Osteocyte (in vitro differentiated cells): ENCODE results near the gene MCL1. TPM values are rescaled to one million over a fixed set of nuclear protein-coding genes. Genes with fewer than 3 reads are reported as not detected.
"Not testable (repeated sequence)": the region's sequence is repeated elsewhere in the genome, so short reads cannot be mapped to it uniquely, and the experiment has no call there.

Source experiments
- DNase-seq: peaks from one replicate; pipeline ENCODE4 v3.0.0; 2021; ENCODE audit warnings: mixed read lengths; ENCODE audit not compliant: unreplicated experiment; ENCODE audit errors: extremely low spot score
- H3K27ac Mint-ChIP-seq: one replicate; pipeline ENCODE4 v1.8.0; 2021; ENCODE audit warnings: mild to moderate bottlenecking, mixed read lengths; ENCODE audit not compliant: unreplicated experiment
- H3K27me3 Mint-ChIP-seq: one replicate; pipeline ENCODE4 v1.8.0; 2021; ENCODE audit warnings: mixed read lengths; ENCODE audit not compliant: unreplicated experiment
- H3K36me3 Mint-ChIP-seq: one replicate; pipeline ENCODE4 v1.8.0; 2021; ENCODE audit warnings: mixed read lengths; ENCODE audit not compliant: unreplicated experiment
- H3K4me1 Mint-ChIP-seq: one replicate; pipeline ENCODE4 v1.8.0; 2021; ENCODE audit warnings: mixed read lengths; ENCODE audit not compliant: unreplicated experiment
- H3K4me3 Mint-ChIP-seq: one replicate; pipeline ENCODE4 v1.8.0; 2021; ENCODE audit warnings: mild to moderate bottlenecking, moderate library complexity, mixed read lengths; ENCODE audit not compliant: unreplicated experiment
- H3K9me3 Mint-ChIP-seq: one replicate; pipeline ENCODE4 v1.8.0; 2021; ENCODE audit warnings: mixed read lengths; ENCODE audit not compliant: unreplicated experiment
- CTCF ChIP-seq: fragments of 200-600 bp; sonication (generic); IDR thresholded peaks from 2 replicates; pipeline ENCODE4 v1.5.0; 2021; ENCODE audit warnings: antibody characterized with exemption, mild to moderate bottlenecking, moderate library complexity
- total RNA-seq: library from RNA; stranded (reverse); gene quantifications from 2 replicates; pipeline ENCODE4 v1.2.1, GENCODE V29; 2021

MCL1 gene
- total RNA-seq, 1 donor from 2014 or later, result 296 TPM

- TF ChIP-seq CTCF, result no peak
- no peak for DNase-seq
- Mint-ChIP-seq H3K36me3 (peaks cover 65% of the 10 kb centered on the region), H3K4me1 (peaks cover 54% of the 10 kb centered on the region), H3K9me3 (no peaks in the 10 kb centered on the region), H3K4me3 (peak overlapping the region; percentile 91), H3K27ac (peak overlapping the region; percentile 80), H3K27me3 (no peaks in the 10 kb centered on the region)
Observed at GRCh38 chr1:150576367-150576711, 3.1 kb downstream of the MCL1 start.

- no peaks in the 10 kb centered on the region for H3K9me3 Mint-ChIP-seq
- H3K4me1 Mint-ChIP-seq, result peaks cover 59% of the 10 kb centered on the region
- H3K36me3 Mint-ChIP-seq, result peaks cover 70% of the 10 kb centered on the region
- no peaks in the 10 kb centered on the region for H3K27me3 Mint-ChIP-seq
- H3K27ac Mint-ChIP-seq, result peak overlapping the region; percentile 80
- H3K4me3 Mint-ChIP-seq, result peak overlapping the region; percentile 91
- TF ChIP-seq CTCF, result no peak
- DNase-seq, result no peak
Observed at GRCh38 chr1:150575518-150576366, 3.7 kb downstream of the MCL1 start.

GRCh38 chr1:150575072-150575489 is 4.3 kb downstream of the MCL1 start:
- peak overlapping the region; percentile 80 for H3K27ac Mint-ChIP-seq
- H3K9me3 Mint-ChIP-seq, result no peaks in the 10 kb centered on the region
- no peak for DNase-seq
- H3K36me3 Mint-ChIP-seq, result peaks cover 76% of the 10 kb centered on the region
- H3K4me1 Mint-ChIP-seq, result peaks cover 59% of the 10 kb centered on the region
- peak overlapping the region; percentile 91 for H3K4me3 Mint-ChIP-seq
- no peak for TF ChIP-seq CTCF
- no peaks in the 10 kb centered on the region for H3K27me3 Mint-ChIP-seq

- Mint-ChIP-seq H3K36me3 (peaks cover 80% of the 10 kb centered on the region), H3K9me3 (no peaks in the 10 kb centered on the region), H3K4me1 (peaks cover 61% of the 10 kb centered on the region)
Observed at GRCh38 chr1:150574260-150575071, 4.9 kb downstream of the MCL1 start.

GRCh38 chr1:150573648-150574071 is 5.8 kb downstream of the MCL1 start:
- H3K27ac Mint-ChIP-seq, result peak overlapping the region; percentile 97
- not testable (repeated sequence) for H3K9me3 Mint-ChIP-seq, H3K27me3 Mint-ChIP-seq, DNase-seq
- H3K4me3 Mint-ChIP-seq, result peak overlapping the region; percentile 29
- peaks cover 69% of the 10 kb centered on the region for H3K4me1 Mint-ChIP-seq
- peaks cover 77% of the 10 kb centered on the region for H3K36me3 Mint-ChIP-seq

More at GRCh38 chr1:150574260-150575071, 4.9 kb downstream of the MCL1 start:
- peak overlapping the region; percentile 97 for H3K27ac Mint-ChIP-seq
- H3K27me3 Mint-ChIP-seq, result no peaks in the 10 kb centered on the region
- peak overlapping the region; percentile 91 for H3K4me3 Mint-ChIP-seq
- TF ChIP-seq CTCF, result no peak
- DNase-seq, result no peak
